Natural killer cell treated with Interleukin-12 subunit alpha and Interleukin-12 subunit beta and Interleukin-15 and Interleukin-18, amount 100 ng/mL, for 72 hours (primary cell): ENCODE results near the gene CEMIP. TPM values are rescaled to one million over a fixed set of nuclear protein-coding genes. Genes with fewer than 3 reads are reported as not detected.
"Not testable (repeated sequence)": the region's sequence is repeated elsewhere in the genome, so short reads cannot be mapped to it uniquely, and the experiment has no call there.

ENCODE experiments used
- ATAC-seq, 2 donors: fragments of 150-1000 bp; cut with Tn5 transposase in 1 of 2; sonication (Bioruptor Pico), chemical (Tn5 transposase) in 1 of 2; 2 replicates each; pipeline ENCODE4 v1.10.0; 2021
- DNase-seq: peaks from one replicate; pipeline ENCODE4 v3.0.0; 2022; ENCODE audit warnings: low spot score
- H3K27ac Mint-ChIP-seq, 2 donors: 1 replicate in 1 of 2; 2 replicates in 1 of 2; pipeline ENCODE4 v1.8.0; 2022; ENCODE audit warnings: mixed read lengths in 2 of 2, mild to moderate bottlenecking in 1 of 2, moderate library complexity in 1 of 2
- H3K27me3 Mint-ChIP-seq, 2 donors: 1 replicate in 1 of 2; 2 replicates in 1 of 2; pipeline ENCODE4 v1.8.0; 2022; ENCODE audit warnings: mixed read lengths in 2 of 2
- H3K36me3 Mint-ChIP-seq: one replicate; pipeline ENCODE4 v1.8.0; 2022; ENCODE audit warnings: mixed read lengths
- H3K4me1 Mint-ChIP-seq, 2 donors: 1 replicate in 1 of 2; 2 replicates in 1 of 2; pipeline ENCODE4 v1.8.0; 2022; ENCODE audit warnings: low read depth in 2 of 2, mixed read lengths in 2 of 2, mild to moderate bottlenecking in 1 of 2
- H3K4me3 Mint-ChIP-seq: one replicate; pipeline ENCODE4 v1.8.0; 2022; ENCODE audit warnings: mixed read lengths
- H3K9me3 Mint-ChIP-seq: 2 replicates; pipeline ENCODE4 v1.8.0; 2022; ENCODE audit warnings: mixed read lengths
- total RNA-seq, 2 donors: library from RNA; stranded (reverse); gene quantifications; one replicate each; pipeline ENCODE4 v1.2.3, GENCODE V29; 2022

CEMIP gene
- total RNA-seq, 2 donors from 2014 or later = 0.19 to 0.50 TPM

GRCh38 chr15:80747317-80748053, 31.7 kb upstream of the CEMIP start:
- H3K27ac Mint-ChIP-seq = no peak overlapping the region
- ATAC-seq = no peak
- no peak for DNase-seq
- H3K36me3 Mint-ChIP-seq = peaks cover 6% of the 10 kb centered on the region
- peaks cover 5% of the 10 kb centered on the region for H3K9me3 Mint-ChIP-seq
- no peaks in the 10 kb centered on the region for H3K27me3 Mint-ChIP-seq
- no peak overlapping the region for H3K4me3 Mint-ChIP-seq
- H3K4me1 Mint-ChIP-seq = no peaks in the 10 kb centered on the region

DNA sequence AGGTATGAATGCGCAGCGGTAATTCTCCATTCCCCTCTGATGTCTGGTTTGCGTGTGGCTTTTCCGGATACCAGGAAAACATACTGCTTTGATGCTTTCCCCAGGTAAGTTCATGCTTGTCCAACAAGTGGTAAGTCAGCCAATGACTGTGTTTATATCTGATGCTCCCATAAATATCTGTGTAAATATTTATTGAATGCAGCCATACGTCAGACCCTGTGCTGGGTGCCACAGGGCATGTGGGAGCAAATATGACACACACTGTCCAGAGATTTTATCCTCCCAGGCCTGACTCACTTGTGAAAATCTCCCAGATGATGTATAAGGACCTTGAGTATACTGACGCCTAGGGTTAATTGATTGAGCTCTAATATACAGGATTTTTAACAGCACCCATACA, 29.6 kb upstream of the CEMIP start:
- peaks cover 6% of the 10 kb centered on the region for H3K36me3 Mint-ChIP-seq
- no peak overlapping the region for H3K27ac Mint-ChIP-seq
- H3K4me1 Mint-ChIP-seq = peaks cover 10 to 14% of the 10 kb centered on the region in 2 donors
- ATAC-seq (no peak), DNase-seq (no peak)
- H3K4me3 Mint-ChIP-seq = no peak overlapping the region
- H3K27me3 Mint-ChIP-seq = no peaks in the 10 kb centered on the region
- peaks cover 5% of the 10 kb centered on the region for H3K9me3 Mint-ChIP-seq

- ATAC-seq = no peak
- H3K4me1 Mint-ChIP-seq = peaks cover 13 to 23% of the 10 kb centered on the region in 2 donors
These were observed 28.6 kb upstream of the CEMIP start for GRCh38 chr15:80750575-80750974.

DNA sequence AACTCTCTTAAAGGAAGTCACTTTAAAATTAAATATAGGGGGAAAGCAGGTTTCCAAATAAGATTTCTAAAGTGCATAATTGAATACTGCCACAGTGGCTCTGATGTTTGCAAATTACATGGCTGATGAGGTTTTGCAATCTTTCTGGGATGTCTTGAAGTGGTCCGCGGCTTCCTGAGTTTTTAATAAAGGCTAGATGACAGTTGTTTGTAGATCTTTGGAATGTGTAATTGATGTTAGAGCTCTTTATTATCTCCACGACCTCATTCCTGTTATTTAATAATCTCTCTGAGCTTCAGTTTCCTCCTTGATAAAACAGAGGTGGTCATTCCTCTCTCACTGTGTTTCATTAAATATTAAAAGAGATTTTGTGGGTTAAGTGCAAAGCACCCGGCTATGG, 27.0 kb upstream of the CEMIP start:
- no peak overlapping the region for H3K27ac Mint-ChIP-seq
- H3K9me3 Mint-ChIP-seq = no peaks in the 10 kb centered on the region
- H3K4me3 Mint-ChIP-seq = no peak overlapping the region
- no peak for DNase-seq
- H3K4me1 Mint-ChIP-seq = peaks cover 20 to 31% of the 10 kb centered on the region in 2 donors
- H3K27me3 Mint-ChIP-seq = no peaks in the 10 kb centered on the region
- no peaks in the 10 kb centered on the region for H3K36me3 Mint-ChIP-seq
- ATAC-seq = no peak

More at GRCh38 chr15:80750575-80750974, 28.6 kb upstream of the CEMIP start:
- no peak for DNase-seq
- no peak overlapping the region for H3K27ac Mint-ChIP-seq
- no peaks in the 10 kb centered on the region for H3K27me3 Mint-ChIP-seq
- peaks cover 5% of the 10 kb centered on the region for H3K9me3 Mint-ChIP-seq
- no peak overlapping the region for H3K4me3 Mint-ChIP-seq
- H3K36me3 Mint-ChIP-seq = peaks cover 6% of the 10 kb centered on the region

DNA sequence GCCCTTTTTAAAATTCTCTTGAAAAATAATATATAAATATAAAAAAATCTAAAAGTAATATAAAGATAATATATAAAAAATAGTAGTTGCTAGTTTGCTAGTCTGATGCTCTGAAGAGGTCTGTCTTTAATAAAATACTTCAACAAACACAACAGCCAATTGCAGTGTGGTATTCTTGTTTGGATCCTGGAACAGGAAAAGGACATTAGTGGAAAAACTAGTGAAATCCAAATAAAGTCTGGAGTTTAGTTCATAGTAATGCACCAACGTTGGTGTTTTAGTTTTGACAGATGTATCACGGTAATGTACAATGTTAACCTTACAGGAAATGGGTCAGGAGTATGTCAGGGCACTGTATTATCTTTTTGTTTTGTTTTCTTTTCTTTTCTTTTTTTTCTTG, 26.0 kb upstream of the CEMIP start:
- H3K4me1 Mint-ChIP-seq = peaks cover 20 to 31% of the 10 kb centered on the region in 2 donors
- H3K27ac Mint-ChIP-seq = no peak overlapping the region
- H3K4me3 Mint-ChIP-seq = no peak overlapping the region
- H3K9me3 Mint-ChIP-seq = no peaks in the 10 kb centered on the region
- no peak for DNase-seq
- no peak for ATAC-seq
- H3K36me3 Mint-ChIP-seq = no peaks in the 10 kb centered on the region
- no peaks in the 10 kb centered on the region for H3K27me3 Mint-ChIP-seq

DNA sequence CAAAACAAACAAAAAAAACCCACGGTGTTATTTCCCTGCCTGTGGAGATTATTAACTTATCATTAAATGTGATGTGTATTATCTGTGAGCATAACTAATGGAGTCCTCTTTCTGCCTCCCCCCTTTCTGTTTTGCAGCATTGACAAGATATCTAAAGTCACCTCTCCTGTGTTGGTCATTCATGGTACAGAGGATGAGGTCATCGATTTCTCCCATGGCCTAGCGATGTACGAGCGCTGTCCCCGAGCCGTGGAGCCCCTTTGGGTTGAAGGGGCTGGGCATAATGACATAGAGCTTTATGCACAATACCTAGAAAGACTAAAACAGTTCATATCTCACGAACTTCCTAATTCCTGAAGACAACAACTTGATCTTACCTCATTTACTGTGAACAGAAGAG, 25.2 kb upstream of the CEMIP start:
- no peak for DNase-seq
- H3K9me3 Mint-ChIP-seq = no peaks in the 10 kb centered on the region

GRCh38 chr15:80755885-80756284, 23.3 kb upstream of the CEMIP start:
- H3K9me3 Mint-ChIP-seq = no peaks in the 10 kb centered on the region
- no peaks in the 10 kb centered on the region for H3K36me3 Mint-ChIP-seq
- DNase-seq (no peak), ATAC-seq (peak; percentile 83 to 87)
- peaks cover 20 to 31% of the 10 kb centered on the region in 2 donors for H3K4me1 Mint-ChIP-seq
- H3K27ac Mint-ChIP-seq = peak overlapping the region in 1 of 2 donors; percentile 50
- H3K27me3 Mint-ChIP-seq = no peaks in the 10 kb centered on the region
- H3K4me3 Mint-ChIP-seq = no peak overlapping the region

More for the DNA sequence above, 25.2 kb upstream of the CEMIP start:
- ATAC-seq = no peak
- H3K4me3 Mint-ChIP-seq = no peak overlapping the region
- no peaks in the 10 kb centered on the region for H3K27me3 Mint-ChIP-seq
- H3K4me1 Mint-ChIP-seq = peaks cover 20 to 31% of the 10 kb centered on the region in 2 donors
- H3K27ac Mint-ChIP-seq = no peak overlapping the region
- no peaks in the 10 kb centered on the region for H3K36me3 Mint-ChIP-seq

DNA sequence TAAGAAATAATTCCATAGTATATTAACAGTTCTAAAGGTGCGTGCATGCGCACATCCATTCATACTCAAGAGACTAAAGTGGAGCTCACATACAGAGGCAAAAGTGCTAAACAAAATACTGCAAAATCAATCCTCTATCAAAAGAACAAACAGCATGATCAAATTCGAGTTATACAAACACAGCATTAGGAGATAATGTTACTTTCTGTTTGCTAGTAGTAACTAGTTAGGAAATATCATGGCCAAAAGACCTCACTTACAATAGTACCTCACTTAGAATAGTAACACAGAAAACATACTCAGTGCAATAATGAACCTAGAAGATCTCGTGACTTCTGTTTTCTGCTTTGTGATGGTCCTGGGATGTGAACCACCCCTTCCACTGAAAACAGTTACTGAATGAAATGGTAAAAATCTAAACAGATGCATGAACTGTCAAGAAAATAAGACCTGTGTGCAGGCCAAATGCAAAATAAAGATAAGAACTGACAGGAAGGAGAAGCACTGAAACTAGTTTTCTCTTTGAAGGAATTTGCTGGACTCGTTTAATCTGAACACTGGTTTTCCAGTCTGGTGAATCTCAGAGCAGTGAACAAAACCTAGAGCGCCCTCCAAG, 20.9 kb upstream of the CEMIP start:
- no peak overlapping the region for H3K27ac Mint-ChIP-seq
- DNase-seq (no peak), ATAC-seq (no peak)
- H3K27me3 Mint-ChIP-seq = no peaks in the 10 kb centered on the region
- H3K9me3 Mint-ChIP-seq = no peaks in the 10 kb centered on the region
- no peaks in the 10 kb centered on the region for H3K36me3 Mint-ChIP-seq
- H3K4me3 Mint-ChIP-seq = no peak overlapping the region
- peaks cover 19 to 29% of the 10 kb centered on the region in 2 donors for H3K4me1 Mint-ChIP-seq

DNA sequence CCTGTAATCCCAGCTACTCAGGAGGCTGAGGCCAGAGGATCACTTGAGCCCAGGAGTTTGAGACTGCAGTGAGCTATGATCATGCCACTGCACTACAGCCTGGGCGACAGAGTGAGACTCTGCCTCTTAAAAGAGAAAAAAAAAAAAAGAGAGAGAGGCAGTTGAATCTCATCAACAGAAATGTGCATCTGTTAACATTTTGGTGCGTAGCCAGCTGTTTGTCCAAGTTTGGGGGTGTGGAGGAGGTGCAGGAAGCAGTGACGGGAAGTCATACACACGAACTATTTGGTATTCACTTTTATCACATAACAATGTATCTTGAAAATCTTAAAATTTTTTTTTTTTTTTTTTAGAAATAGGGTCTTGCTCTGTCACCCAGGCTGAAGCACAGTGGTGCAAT, 18.2 kb upstream of the CEMIP start:
- Mint-ChIP-seq H3K9me3 (no peaks in the 10 kb centered on the region), H3K27ac (no peak overlapping the region), H3K4me3 (no peak overlapping the region), H3K36me3 (no peaks in the 10 kb centered on the region), H3K4me1 (peaks cover 3 to 5% of the 10 kb centered on the region in 2 donors), H3K27me3 (no peaks in the 10 kb centered on the region)
- ATAC-seq = no peak
- no peak for DNase-seq

DNA sequence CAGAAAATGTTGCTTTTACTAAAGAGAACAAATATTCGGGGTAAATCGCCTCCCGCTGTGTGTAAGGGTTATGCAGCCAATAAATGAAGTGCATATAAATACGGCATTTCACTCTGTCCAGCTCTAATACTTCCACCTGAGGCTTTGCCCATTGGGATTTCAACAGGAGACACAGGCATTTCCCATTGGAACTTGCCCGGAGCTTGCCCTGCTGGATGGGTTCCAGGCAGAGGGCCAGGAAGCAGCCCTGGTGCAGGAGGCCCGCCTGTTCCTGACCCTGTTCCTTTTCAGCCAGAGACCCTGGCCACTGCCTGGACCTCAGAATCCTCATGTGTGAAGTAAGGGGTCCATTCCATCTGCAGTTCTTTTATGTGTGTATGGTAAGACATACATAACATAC, 17.4 kb upstream of the CEMIP start:
- no peaks in the 10 kb centered on the region for H3K27me3 Mint-ChIP-seq
- no peak overlapping the region for H3K27ac Mint-ChIP-seq
- no peaks in the 10 kb centered on the region for H3K4me1 Mint-ChIP-seq
- DNase-seq = no peak
- no peaks in the 10 kb centered on the region for H3K36me3 Mint-ChIP-seq
- no peaks in the 10 kb centered on the region for H3K9me3 Mint-ChIP-seq
- ATAC-seq = no peak
- H3K4me3 Mint-ChIP-seq = no peak overlapping the region

- H3K4me3 Mint-ChIP-seq, H3K27ac Mint-ChIP-seq, H3K4me1 Mint-ChIP-seq: not testable (repeated sequence)
These were observed 15.9 kb upstream of the CEMIP start for GRCh38 chr15:80763235-80763634.

GRCh38 chr15:80764535-80764934, 14.6 kb upstream of the CEMIP start:
- Mint-ChIP-seq H3K9me3 (no peaks in the 10 kb centered on the region), H3K4me3 (no peak overlapping the region), H3K36me3 (no peaks in the 10 kb centered on the region), H3K27me3 (peaks cover 0 to 5% of the 10 kb centered on the region in 2 donors), H3K4me1 (peaks cover 0 to 5% of the 10 kb centered on the region in 2 donors), H3K27ac (no peak overlapping the region)
- DNase-seq = no peak
- no peak for ATAC-seq

More at GRCh38 chr15:80763235-80763634, 15.9 kb upstream of the CEMIP start:
- not testable (repeated sequence) for H3K9me3 Mint-ChIP-seq, H3K27me3 Mint-ChIP-seq, ATAC-seq, H3K36me3 Mint-ChIP-seq, DNase-seq

GRCh38 chr15:80766275-80766674, 12.9 kb upstream of the CEMIP start:
- Mint-ChIP-seq H3K4me3 (no peak overlapping the region), H3K27me3 (peaks cover 0 to 7% of the 10 kb centered on the region in 2 donors), H3K27ac (no peak overlapping the region), H3K9me3 (no peaks in the 10 kb centered on the region), H3K36me3 (no peaks in the 10 kb centered on the region), H3K4me1 (peaks cover 0 to 8% of the 10 kb centered on the region in 2 donors)
- DNase-seq = no peak
- no peak for ATAC-seq

DNA sequence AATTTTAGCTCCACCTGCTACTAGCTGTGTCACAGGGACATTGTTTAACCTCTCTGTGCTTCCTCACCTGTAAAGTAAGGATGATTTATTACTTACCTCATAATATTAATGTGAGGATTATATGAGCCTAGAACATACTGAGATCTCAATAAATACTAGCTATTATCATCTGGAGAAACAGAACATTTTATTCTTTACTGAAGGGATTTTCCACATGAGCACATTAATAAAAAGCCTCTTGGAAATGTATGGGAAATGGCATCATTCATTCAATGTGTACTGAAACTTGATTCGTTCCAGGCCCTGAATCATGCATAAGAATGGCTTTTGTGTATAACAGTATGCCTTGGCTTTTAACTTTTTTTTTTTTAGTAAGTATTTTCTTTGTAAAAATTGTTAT, 11.0 kb upstream of the CEMIP start:
- H3K27ac Mint-ChIP-seq = no peak overlapping the region
- ATAC-seq (no peak), DNase-seq (no peak)
- no peaks in the 10 kb centered on the region for H3K36me3 Mint-ChIP-seq
- H3K4me1 Mint-ChIP-seq = peaks cover 0 to 8% of the 10 kb centered on the region in 2 donors
- no peaks in the 10 kb centered on the region for H3K9me3 Mint-ChIP-seq
- no peak overlapping the region for H3K4me3 Mint-ChIP-seq
- peaks cover 4 to 12% of the 10 kb centered on the region in 2 donors for H3K27me3 Mint-ChIP-seq
